Caki2 (cell line): ENCODE data around the gene KIF12. TPM values are rescaled to one million over a fixed set of nuclear protein-coding genes. Genes with fewer than 3 reads are reported as not detected.

ENCODE experiments used
- total RNA-seq: library from RNA; depleted of rRNA; stranded (reverse); fragments of >200 nt; shearing (Covaris generic); gene quantifications from 2 replicates; pipeline ENCODE4 v1.2.3, GENCODE V29; 2014; ENCODE audit warnings: low replicate concordance; rRNA removed

KIF12 gene
- total RNA-seq, 1 experiment from 2014 or later: 19.3 TPM

Other genes starting within 250 kb of the KIF12 start
- 5.6 and 7.1 TPM in 2 replicates for gene ZNF618, start 223.0 kb downstream of the KIF12 start, total RNA-seq
- 16.7 and 19.8 TPM in 2 replicates for gene AMBP, start 21.0 kb downstream of the KIF12 start, total RNA-seq
- gene COL27A1, start 56.2 kb upstream of the KIF12 start, total RNA-seq: 3.1 and 3.4 TPM in 2 replicates
- gene ORM1, start 223.8 kb upstream of the KIF12 start, total RNA-seq: not detected in 2 replicates
- not detected in 2 replicates for gene ORM2, start 230.6 kb upstream of the KIF12 start, total RNA-seq